SK-N-SH (cell line): Measurements from ENCODE around the gene EVI5.
"Not testable (repeated sequence)": the region's sequence is repeated elsewhere in the genome, so short reads cannot be mapped to it uniquely, and the experiment has no call there.

Experiments used
- JUND ChIP-seq: IDR thresholded peaks from 2 replicates; pipeline ENCODE4 v1.4.0; 2012
- RCOR1 ChIP-seq: fragments of 150-350 bp; IDR thresholded peaks from 2 replicates; pipeline ENCODE4 v1.6.1; 2017; ENCODE audit warnings: antibody characterized with exemption, low read length
- TF ChIP-seq, protein P1 (sequence below): fragments of 200-600 bp; sonication (generic); IDR thresholded peaks from 2 replicates; pipeline ENCODE4 v1.6.1; 2017; ENCODE audit warnings: antibody characterized with exemption, mild to moderate bottlenecking, moderate library complexity

DNA sequence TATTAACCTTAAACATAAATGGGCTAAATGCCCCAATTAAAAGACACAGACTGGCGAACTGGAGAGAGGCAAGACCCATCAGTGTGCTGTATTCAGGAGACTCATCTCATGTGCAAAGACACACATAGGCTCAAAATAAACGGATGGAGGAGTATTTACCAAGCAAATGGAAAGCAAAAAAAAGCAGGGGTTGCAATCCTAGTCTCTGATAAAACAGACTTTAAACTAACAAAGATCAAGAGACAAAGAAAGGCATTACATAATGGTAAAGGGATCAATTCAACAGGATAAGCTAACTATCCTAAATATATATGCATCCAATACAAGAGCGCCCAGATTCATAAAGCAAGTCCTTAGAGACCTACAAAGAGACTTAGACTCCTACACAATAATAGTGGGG lies 253.0 kb downstream of the EVI5 start:
- TF ChIP-seq, protein P1, sequence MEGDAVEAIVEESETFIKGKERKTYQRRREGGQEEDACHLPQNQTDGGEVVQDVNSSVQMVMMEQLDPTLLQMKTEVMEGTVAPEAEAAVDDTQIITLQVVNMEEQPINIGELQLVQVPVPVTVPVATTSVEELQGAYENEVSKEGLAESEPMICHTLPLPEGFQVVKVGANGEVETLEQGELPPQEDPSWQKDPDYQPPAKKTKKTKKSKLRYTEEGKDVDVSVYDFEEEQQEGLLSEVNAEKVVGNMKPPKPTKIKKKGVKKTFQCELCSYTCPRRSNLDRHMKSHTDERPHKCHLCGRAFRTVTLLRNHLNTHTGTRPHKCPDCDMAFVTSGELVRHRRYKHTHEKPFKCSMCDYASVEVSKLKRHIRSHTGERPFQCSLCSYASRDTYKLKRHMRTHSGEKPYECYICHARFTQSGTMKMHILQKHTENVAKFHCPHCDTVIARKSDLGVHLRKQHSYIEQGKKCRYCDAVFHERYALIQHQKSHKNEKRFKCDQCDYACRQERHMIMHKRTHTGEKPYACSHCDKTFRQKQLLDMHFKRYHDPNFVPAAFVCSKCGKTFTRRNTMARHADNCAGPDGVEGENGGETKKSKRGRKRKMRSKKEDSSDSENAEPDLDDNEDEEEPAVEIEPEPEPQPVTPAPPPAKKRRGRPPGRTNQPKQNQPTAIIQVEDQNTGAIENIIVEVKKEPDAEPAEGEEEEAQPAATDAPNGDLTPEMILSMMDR, result not testable (repeated sequence)
- TF ChIP-seq JUND, RCOR1: not testable (repeated sequence)
